ENCODE results near the gene RAB1B.

RAB1B gene

GRCh38 chr11:66240781-66241136 is 27.7 kb upstream of the RAB1B start (continued):
- no peak for TF ChIP-seq BACH2 (CRISPR knock-in tag; IDR thresholded peaks at IDR 0.05; ENCODE audit: borderline replicate concordance)
- no peak for TF ChIP-seq POU6F1 (CRISPR knock-in tag; IDR thresholded peaks at IDR 0.05; ENCODE audit: borderline replicate concordance, low read depth)
- no peak for TF ChIP-seq CSRNP3 (CRISPR knock-in tag; IDR thresholded peaks at IDR 0.05)
- TF ChIP-seq PPARA (CRISPR knock-in tag; IDR thresholded peaks at IDR 0.05; ENCODE audit: borderline replicate concordance), result no peak
- TF ChIP-seq SNAI2 (CRISPR knock-in tag; IDR thresholded peaks at IDR 0.05), result no peak
- TF ChIP-seq CSDC2 (CRISPR knock-in tag; IDR thresholded peaks at IDR 0.05), result no peak

GRCh38 chr11:66242095-66242765 is 26.2 kb upstream of the RAB1B start:
- ATAC-seq, result no peak
- TF ChIP-seq TSHZ2 (CRISPR knock-in tag; IDR thresholded peaks at IDR 0.05) (no peak), GLIS3 (CRISPR knock-in tag; IDR thresholded peaks at IDR 0.05) (no peak), TOX (CRISPR knock-in tag; IDR thresholded peaks at IDR 0.05; ENCODE audit: borderline replicate concordance) (no peak), ESRRG (CRISPR knock-in tag; IDR thresholded peaks at IDR 0.05) (no peak), ZNF565 (CRISPR knock-in tag; conservative IDR thresholded peaks at IDR 0.05; ENCODE audit: low read depth) (no peak), CSRNP3 (CRISPR knock-in tag; IDR thresholded peaks at IDR 0.05) (no peak), SNAI2 (CRISPR knock-in tag; IDR thresholded peaks at IDR 0.05) (no peak), ZC3H10 (CRISPR knock-in tag; IDR thresholded peaks at IDR 0.05) (no peak), ISL1 (CRISPR knock-in tag; IDR thresholded peaks at IDR 0.05) (no peak), TCF4 (CRISPR knock-in tag; IDR thresholded peaks at IDR 0.05; ENCODE audit: borderline replicate concordance) (no peak), ZNF8 (CRISPR knock-in tag; IDR thresholded peaks at IDR 0.05) (no peak), RARB (CRISPR knock-in tag; IDR thresholded peaks at IDR 0.05) (no peak), POU6F1 (CRISPR knock-in tag; IDR thresholded peaks at IDR 0.05; ENCODE audit: borderline replicate concordance, low read depth) (no peak), ARNTL (CRISPR knock-in tag; IDR thresholded peaks at IDR 0.05; ENCODE audit: borderline replicate concordance, low read depth) (no peak)

GRCh38 chr11:66243782-66244535 is 24.5 kb upstream of the RAB1B start:
- no peak for ATAC-seq
- TF ChIP-seq TSHZ2 (CRISPR knock-in tag; IDR thresholded peaks at IDR 0.05) (no peak), PPARA (CRISPR knock-in tag; IDR thresholded peaks at IDR 0.05; ENCODE audit: borderline replicate concordance) (no peak), CSDC2 (CRISPR knock-in tag; IDR thresholded peaks at IDR 0.05) (no peak), GLIS3 (CRISPR knock-in tag; IDR thresholded peaks at IDR 0.05) (no peak), TOX (CRISPR knock-in tag; IDR thresholded peaks at IDR 0.05; ENCODE audit: borderline replicate concordance) (no peak), POU6F1 (CRISPR knock-in tag; IDR thresholded peaks at IDR 0.05; ENCODE audit: borderline replicate concordance, low read depth) (no peak), ZNF8 (CRISPR knock-in tag; IDR thresholded peaks at IDR 0.05) (no peak), ISL1 (CRISPR knock-in tag; IDR thresholded peaks at IDR 0.05) (no peak), RARB (CRISPR knock-in tag; IDR thresholded peaks at IDR 0.05) (no peak), BACH2 (CRISPR knock-in tag; IDR thresholded peaks at IDR 0.05; ENCODE audit: borderline replicate concordance) (no peak), PATZ1 (CRISPR knock-in tag; IDR thresholded peaks at IDR 0.05; ENCODE audit: borderline replicate concordance) (no peak), ARNTL (CRISPR knock-in tag; IDR thresholded peaks at IDR 0.05; ENCODE audit: borderline replicate concordance, low read depth) (no peak)

Data from SK-N-SH treated with all-trans-retinoic acid at 6 μM for 48 hours (cell line).